SK-N-SH (cell line): ENCODE data around the gene SLC12A3.

Experiments used
- CTCF ChIP-seq: fragments of 200-600 bp; sonication (generic); IDR thresholded peaks from 2 replicates; pipeline ENCODE4 v1.6.1; 2017; ENCODE audit warnings: antibody characterized with exemption, mild to moderate bottlenecking, moderate library complexity
- TF ChIP-seq, protein P1 (sequence below): IDR thresholded peaks from 2 replicates; pipeline ENCODE4 v1.4.0; 2012; ENCODE audit warnings: low read depth, borderline replicate concordance
- TF ChIP-seq, protein P2 (sequence below): IDR thresholded peaks from 2 replicates; pipeline ENCODE4 v1.6.1; 2012; ENCODE audit warnings: mild to moderate bottlenecking, low read depth, low read length, moderate library complexity
- TF ChIP-seq, protein P3 (sequence below): fragments of 150-350 bp; IDR thresholded peaks from 2 replicates; pipeline ENCODE4 v1.6.1; 2017; ENCODE audit warnings: antibody characterized with exemption, low read length, low read depth, borderline replicate concordance

DNA sequence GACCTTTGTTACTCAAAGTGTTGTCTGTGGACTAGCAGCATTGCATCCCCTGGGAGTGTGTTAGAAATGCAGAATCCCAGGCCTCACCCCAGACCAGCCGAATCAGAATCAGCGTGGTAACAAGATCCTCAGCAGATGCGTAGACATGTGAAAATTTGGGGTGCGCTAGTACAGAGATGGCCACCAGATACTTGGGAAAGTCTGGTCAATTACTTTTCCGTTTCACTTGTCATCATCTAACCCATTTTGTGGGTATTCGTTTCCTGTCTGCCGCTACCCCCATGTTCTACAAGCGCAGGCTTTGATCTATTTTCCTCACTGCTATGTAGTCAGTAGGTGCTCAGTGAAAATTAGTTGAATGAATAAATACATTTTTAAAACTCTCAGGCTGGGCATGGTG is 33.8 kb downstream of the SLC12A3 start:
- TF ChIP-seq, protein P1, sequence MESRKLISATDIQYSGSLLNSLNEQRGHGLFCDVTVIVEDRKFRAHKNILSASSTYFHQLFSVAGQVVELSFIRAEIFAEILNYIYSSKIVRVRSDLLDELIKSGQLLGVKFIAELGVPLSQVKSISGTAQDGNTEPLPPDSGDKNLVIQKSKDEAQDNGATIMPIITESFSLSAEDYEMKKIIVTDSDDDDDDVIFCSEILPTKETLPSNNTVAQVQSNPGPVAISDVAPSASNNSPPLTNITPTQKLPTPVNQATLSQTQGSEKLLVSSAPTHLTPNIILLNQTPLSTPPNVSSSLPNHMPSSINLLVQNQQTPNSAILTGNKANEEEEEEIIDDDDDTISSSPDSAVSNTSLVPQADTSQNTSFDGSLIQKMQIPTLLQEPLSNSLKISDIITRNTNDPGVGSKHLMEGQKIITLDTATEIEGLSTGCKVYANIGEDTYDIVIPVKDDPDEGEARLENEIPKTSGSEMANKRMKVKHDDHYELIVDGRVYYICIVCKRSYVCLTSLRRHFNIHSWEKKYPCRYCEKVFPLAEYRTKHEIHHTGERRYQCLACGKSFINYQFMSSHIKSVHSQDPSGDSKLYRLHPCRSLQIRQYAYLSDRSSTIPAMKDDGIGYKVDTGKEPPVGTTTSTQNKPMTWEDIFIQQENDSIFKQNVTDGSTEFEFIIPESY = no peak
- no peak for TF ChIP-seq CTCF
- TF ChIP-seq, protein P2, sequence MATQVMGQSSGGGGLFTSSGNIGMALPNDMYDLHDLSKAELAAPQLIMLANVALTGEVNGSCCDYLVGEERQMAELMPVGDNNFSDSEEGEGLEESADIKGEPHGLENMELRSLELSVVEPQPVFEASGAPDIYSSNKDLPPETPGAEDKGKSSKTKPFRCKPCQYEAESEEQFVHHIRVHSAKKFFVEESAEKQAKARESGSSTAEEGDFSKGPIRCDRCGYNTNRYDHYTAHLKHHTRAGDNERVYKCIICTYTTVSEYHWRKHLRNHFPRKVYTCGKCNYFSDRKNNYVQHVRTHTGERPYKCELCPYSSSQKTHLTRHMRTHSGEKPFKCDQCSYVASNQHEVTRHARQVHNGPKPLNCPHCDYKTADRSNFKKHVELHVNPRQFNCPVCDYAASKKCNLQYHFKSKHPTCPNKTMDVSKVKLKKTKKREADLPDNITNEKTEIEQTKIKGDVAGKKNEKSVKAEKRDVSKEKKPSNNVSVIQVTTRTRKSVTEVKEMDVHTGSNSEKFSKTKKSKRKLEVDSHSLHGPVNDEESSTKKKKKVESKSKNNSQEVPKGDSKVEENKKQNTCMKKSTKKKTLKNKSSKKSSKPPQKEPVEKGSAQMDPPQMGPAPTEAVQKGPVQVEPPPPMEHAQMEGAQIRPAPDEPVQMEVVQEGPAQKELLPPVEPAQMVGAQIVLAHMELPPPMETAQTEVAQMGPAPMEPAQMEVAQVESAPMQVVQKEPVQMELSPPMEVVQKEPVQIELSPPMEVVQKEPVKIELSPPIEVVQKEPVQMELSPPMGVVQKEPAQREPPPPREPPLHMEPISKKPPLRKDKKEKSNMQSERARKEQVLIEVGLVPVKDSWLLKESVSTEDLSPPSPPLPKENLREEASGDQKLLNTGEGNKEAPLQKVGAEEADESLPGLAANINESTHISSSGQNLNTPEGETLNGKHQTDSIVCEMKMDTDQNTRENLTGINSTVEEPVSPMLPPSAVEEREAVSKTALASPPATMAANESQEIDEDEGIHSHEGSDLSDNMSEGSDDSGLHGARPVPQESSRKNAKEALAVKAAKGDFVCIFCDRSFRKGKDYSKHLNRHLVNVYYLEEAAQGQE = no peak
- TF ChIP-seq, protein P3, sequence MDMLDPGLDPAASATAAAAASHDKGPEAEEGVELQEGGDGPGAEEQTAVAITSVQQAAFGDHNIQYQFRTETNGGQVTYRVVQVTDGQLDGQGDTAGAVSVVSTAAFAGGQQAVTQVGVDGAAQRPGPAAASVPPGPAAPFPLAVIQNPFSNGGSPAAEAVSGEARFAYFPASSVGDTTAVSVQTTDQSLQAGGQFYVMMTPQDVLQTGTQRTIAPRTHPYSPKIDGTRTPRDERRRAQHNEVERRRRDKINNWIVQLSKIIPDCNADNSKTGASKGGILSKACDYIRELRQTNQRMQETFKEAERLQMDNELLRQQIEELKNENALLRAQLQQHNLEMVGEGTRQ = no peak
